Smooth muscle cell (in vitro differentiated cells): ENCODE results near the gene SPI1. TPM values are rescaled to one million over a fixed set of nuclear protein-coding genes. Genes with fewer than 3 reads are reported as not detected.

Experiments used
- DNase-seq: peaks from one replicate; lab custom pipeline; 2025; ENCODE audit not compliant: unreplicated experiment; lab: John Stamatoyannopoulos, UW
- H2AFZ ChIP-seq: fragments of 200-600 bp; sonication (generic); 2 replicates; pipeline ENCODE4 v1.6.0; 2016; ENCODE audit warnings: antibody characterized with exemption, low read depth, mild to moderate bottlenecking
- H3F3A ChIP-seq: fragments of 200-600 bp; sonication (generic); 2 replicates; pipeline ENCODE4 v1.6.0; 2017; ENCODE audit warnings: antibody characterized with exemption, low read depth
- H3K27ac ChIP-seq: fragments of 200-600 bp; sonication (generic); 2 replicates; pipeline ENCODE4 v1.5.1; 2016; ENCODE audit warnings: low read depth, mild to moderate bottlenecking
- H3K27me3 ChIP-seq: fragments of 200-600 bp; sonication (generic); 2 replicates; pipeline ENCODE4 v1.6.1; 2016; ENCODE audit warnings: low read depth, mild to moderate bottlenecking
- H3K36me3 ChIP-seq: fragments of 200-600 bp; sonication (generic); 2 replicates; pipeline ENCODE4 v1.5.1; 2016; ENCODE audit warnings: low read depth
- H3K4me1 ChIP-seq: fragments of 200-600 bp; sonication (generic); 2 replicates; pipeline ENCODE4 v1.5.1; 2016; ENCODE audit warnings: low read depth
- H3K4me2 ChIP-seq: fragments of 200-600 bp; sonication (generic); 2 replicates; pipeline ENCODE4 v1.6.0; 2016; ENCODE audit warnings: mild to moderate bottlenecking
- H3K4me3 ChIP-seq: fragments of 200-600 bp; sonication (generic); 2 replicates; pipeline ENCODE4 v1.5.1; 2016; ENCODE audit warnings: mild to moderate bottlenecking
- H3K79me2 ChIP-seq: fragments of 200-600 bp; sonication (generic); 2 replicates; pipeline ENCODE4 v1.6.0; 2016; ENCODE audit warnings: low read depth, mild to moderate bottlenecking
- H3K9ac ChIP-seq: fragments of 200-600 bp; sonication (generic); 2 replicates; pipeline ENCODE4 v1.6.0; 2016; ENCODE audit warnings: low read depth
- H3K9me3 ChIP-seq: fragments of 200-600 bp; sonication (generic); replicated peaks from 2 replicates; pipeline ENCODE4 v1.5.1; 2016; ENCODE audit warnings: low read depth
- H4K20me1 ChIP-seq: fragments of 200-600 bp; sonication (generic); 2 replicates; pipeline ENCODE4 v1.6.0; 2016; ENCODE audit warnings: low read depth
- CTCF ChIP-seq: fragments of 200-600 bp; sonication (generic); IDR thresholded peaks from 2 replicates; pipeline ENCODE4 v1.5.1; 2017; ENCODE audit warnings: borderline replicate concordance, mild to moderate bottlenecking, antibody characterized with exemption; ENCODE audit not compliant: insufficient read depth, poor library complexity, severe bottlenecking
- WGBS: methylation state at CpG from one replicate; pipeline ENCODE4 v1.1.7; 2016; ENCODE audit warnings: low lambda C conversion rate; 5-methylcytosine and 5-hydroxymethylcytosine counted together
- polyA plus RNA-seq: library from polyadenylated mRNA; unstranded; fragments of >200 nt; fragmentation: Nextera tagmentation; extraction: Ambion mirVana; gene quantifications from 2 replicates; pipeline ENCODE4 v1.2.1, GENCODE V29; 2016
- total RNA-seq: library from RNA; depleted of rRNA; stranded (reverse); fragments of >200 nt; gene quantifications from 2 replicates; pipeline ENCODE4 v1.2.3, GENCODE V29; 2014

The SPI1 gene
- total and polyA plus RNA-seq, 2 experiments from 2014 or later = not detected

- WGBS = 83% methylated on average over 13 of the region's 18 CpGs
- H3K4me3 ChIP-seq = no peak overlapping the region
- H4K20me1 ChIP-seq = no peaks in the 10 kb centered on the region
- no peak overlapping the region for H3K27ac ChIP-seq
- no peaks in the 10 kb centered on the region for H3K9me3 ChIP-seq
- no peak overlapping the region for H3K4me2 ChIP-seq
- no peak overlapping the region for H2AFZ ChIP-seq
- no peak for DNase-seq
- H3K36me3 ChIP-seq = no peaks in the 10 kb centered on the region
- H3K9ac ChIP-seq = no peak overlapping the region
- H3F3A ChIP-seq = no peaks in the 10 kb centered on the region
- H3K4me1 ChIP-seq = peaks cover 8% of the 10 kb centered on the region
- no peaks in the 10 kb centered on the region for H3K27me3 ChIP-seq
- TF ChIP-seq CTCF = no peak
- H3K79me2 ChIP-seq = no peaks in the 10 kb centered on the region
These were observed 37.2 kb downstream of the SPI1 start for GRCh38 chr11:47340980-47341775.

- Histone ChIP-seq H3K36me3 (no peaks in the 10 kb centered on the region), H3K27ac (no peak overlapping the region), H3F3A (no peaks in the 10 kb centered on the region), H3K9ac (no peak overlapping the region), H3K4me2 (no peak overlapping the region), H3K79me2 (no peaks in the 10 kb centered on the region), H2AFZ (no peak overlapping the region), H3K4me1 (peaks cover 4% of the 10 kb centered on the region), H3K9me3 (no peaks in the 10 kb centered on the region), H3K27me3 (no peaks in the 10 kb centered on the region), H4K20me1 (no peaks in the 10 kb centered on the region), H3K4me3 (no peak overlapping the region)
- no peak for TF ChIP-seq CTCF
- WGBS = 84% methylated on average over 9 of the region's 9 CpGs
- DNase-seq = no peak
These were observed 38.3 kb downstream of the SPI1 start for GRCh38 chr11:47340010-47340409.

GRCh38 chr11:47338396-47339241 is 39.7 kb downstream of the SPI1 start:
- no peaks in the 10 kb centered on the region for H3K79me2 ChIP-seq
- no peak overlapping the region for H3K27ac ChIP-seq
- no peak for DNase-seq
- no peaks in the 10 kb centered on the region for H4K20me1 ChIP-seq
- WGBS = 93% methylated on average over 27 of the region's 27 CpGs
- H3K4me2 ChIP-seq = no peak overlapping the region
- no peaks in the 10 kb centered on the region for H3K27me3 ChIP-seq
- H3K9me3 ChIP-seq = no peaks in the 10 kb centered on the region
- no peak for TF ChIP-seq CTCF
- H3F3A ChIP-seq = no peaks in the 10 kb centered on the region
- H3K36me3 ChIP-seq = no peaks in the 10 kb centered on the region
- no peak overlapping the region for H3K4me3 ChIP-seq
- no peak overlapping the region for H2AFZ ChIP-seq
- no peaks in the 10 kb centered on the region for H3K4me1 ChIP-seq
- no peak overlapping the region for H3K9ac ChIP-seq
